Cardiac muscle cell (in vitro differentiated cells and primary cell): Measurements from ENCODE around the gene ASB1. TPM values are rescaled to one million over a fixed set of nuclear protein-coding genes. Genes with fewer than 3 reads are reported as not detected.
A peak's percentile ranks its signal among the peaks of the same experiment; 100 is the strongest.

Experiments
- DNase-seq, 2 donors: peaks; one replicate each; pipeline versions ENCODE4 v3.0.0 to v3.0.0-alpha.2; 2010 to 2017; ENCODE audit warnings: low read depth in 1 of 2, low spot score in 1 of 2
- H3K27ac ChIP-seq: fragments of 200-600 bp; sonication (generic); 2 replicates; pipeline ENCODE4 v1.5.1; 2016
- H3K27me3 ChIP-seq: fragments of 200-600 bp; sonication (generic); 2 replicates; pipeline ENCODE4 v1.6.0; 2016; ENCODE audit warnings: control low read depth
- H3K36me3 ChIP-seq: fragments of 200-600 bp; sonication (generic); 2 replicates; pipeline ENCODE4 v1.5.1; 2016; ENCODE audit warnings: control low read depth
- H3K4me1 ChIP-seq: fragments of 200-600 bp; sonication (generic); 2 replicates; pipeline ENCODE4 v1.8.1; 2017; ENCODE audit warnings: low read depth, mild to moderate bottlenecking, mixed run types
- H3K4me3 ChIP-seq: fragments of 200-600 bp; sonication (generic); 2 replicates; pipeline ENCODE4 v1.5.1; 2016; ENCODE audit warnings: mild to moderate bottlenecking
- H3K9me3 ChIP-seq: fragments of 200-600 bp; sonication (generic); 2 replicates; pipeline ENCODE4 v1.5.1; 2017; ENCODE audit warnings: low read depth, mild to moderate bottlenecking, control low read depth
- polyA plus RNA-seq: library from polyadenylated mRNA; unstranded; fragments of >200 nt; fragmentation: Nextera tagmentation; extraction: Ambion mirVana; gene quantifications from 2 replicates; pipeline ENCODE4 v1.2.1, GENCODE V29; 2016
- total RNA-seq: library from RNA; depleted of rRNA; stranded (reverse); fragments of >200 nt; gene quantifications from 2 replicates; pipeline ENCODE4 v1.2.3, GENCODE V29; 2016
- TF ChIP-seq, protein P1 (sequence below): IDR thresholded peaks from 2 replicates; pipeline ENCODE4 v1.5.1; 2012; ENCODE audit warnings: low read depth, mild to moderate bottlenecking, low read length

The ASB1 gene
- total and polyA plus RNA-seq, 2 experiments from 2014 or later = 16.7 TPM

DNA sequence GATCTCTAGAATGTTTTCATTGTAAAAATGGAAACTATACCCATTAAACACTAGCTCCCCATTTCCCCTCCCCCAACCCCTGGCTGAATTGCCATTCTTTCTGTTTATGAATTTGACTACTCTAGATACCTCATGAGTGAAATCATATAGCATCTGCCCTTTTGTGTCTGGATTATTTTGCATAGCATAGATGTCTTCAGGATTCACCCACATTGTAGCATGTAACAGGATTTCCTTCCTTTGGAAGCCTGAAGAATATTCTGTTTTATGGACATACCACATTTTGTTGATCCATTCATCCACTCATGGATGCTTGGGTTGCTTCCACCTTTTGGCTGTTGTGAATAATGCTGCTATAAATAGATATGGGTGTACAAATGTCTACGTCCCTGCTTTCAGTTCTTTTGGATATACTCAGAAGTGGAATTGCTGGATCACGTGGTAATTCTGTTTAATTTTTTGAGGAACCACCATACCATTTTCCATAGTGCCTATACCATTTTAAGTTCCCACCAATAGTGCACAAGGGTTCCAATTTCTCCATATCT lies 7.7 kb upstream of the ASB1 start:
- no peaks in the 10 kb centered on the region for H3K9me3 ChIP-seq
- TF ChIP-seq, protein P1, sequence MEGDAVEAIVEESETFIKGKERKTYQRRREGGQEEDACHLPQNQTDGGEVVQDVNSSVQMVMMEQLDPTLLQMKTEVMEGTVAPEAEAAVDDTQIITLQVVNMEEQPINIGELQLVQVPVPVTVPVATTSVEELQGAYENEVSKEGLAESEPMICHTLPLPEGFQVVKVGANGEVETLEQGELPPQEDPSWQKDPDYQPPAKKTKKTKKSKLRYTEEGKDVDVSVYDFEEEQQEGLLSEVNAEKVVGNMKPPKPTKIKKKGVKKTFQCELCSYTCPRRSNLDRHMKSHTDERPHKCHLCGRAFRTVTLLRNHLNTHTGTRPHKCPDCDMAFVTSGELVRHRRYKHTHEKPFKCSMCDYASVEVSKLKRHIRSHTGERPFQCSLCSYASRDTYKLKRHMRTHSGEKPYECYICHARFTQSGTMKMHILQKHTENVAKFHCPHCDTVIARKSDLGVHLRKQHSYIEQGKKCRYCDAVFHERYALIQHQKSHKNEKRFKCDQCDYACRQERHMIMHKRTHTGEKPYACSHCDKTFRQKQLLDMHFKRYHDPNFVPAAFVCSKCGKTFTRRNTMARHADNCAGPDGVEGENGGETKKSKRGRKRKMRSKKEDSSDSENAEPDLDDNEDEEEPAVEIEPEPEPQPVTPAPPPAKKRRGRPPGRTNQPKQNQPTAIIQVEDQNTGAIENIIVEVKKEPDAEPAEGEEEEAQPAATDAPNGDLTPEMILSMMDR = no peak
- H3K27ac ChIP-seq = no peak overlapping the region
- no peaks in the 10 kb centered on the region for H3K27me3 ChIP-seq
- no peak overlapping the region for H3K4me3 ChIP-seq
- H3K36me3 ChIP-seq = no peaks in the 10 kb centered on the region
- H3K4me1 ChIP-seq = peaks cover 10% of the 10 kb centered on the region
- no peak for DNase-seq

DNA sequence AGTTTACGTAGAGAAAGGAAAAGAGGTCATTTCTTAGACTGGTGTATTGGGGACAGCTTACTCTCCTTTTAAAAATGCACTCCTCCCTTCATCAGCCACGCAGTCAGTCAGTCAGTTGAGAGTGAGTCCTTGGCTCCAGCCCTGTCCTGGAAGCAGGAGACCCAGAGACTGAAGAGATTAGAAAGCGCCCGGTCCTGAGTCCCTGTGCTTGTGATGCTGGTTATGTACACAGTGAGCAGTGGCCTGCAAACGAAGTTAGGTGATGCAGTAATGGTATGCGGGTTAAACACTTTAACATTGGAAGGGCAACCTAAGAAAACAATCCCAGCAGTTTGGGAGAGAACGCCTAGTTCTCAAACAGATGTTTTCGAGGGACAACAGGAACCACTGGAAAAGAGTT lies 6.3 kb upstream of the ASB1 start:
- peaks cover 11% of the 10 kb centered on the region for H3K4me1 ChIP-seq
- no peaks in the 10 kb centered on the region for H3K27me3 ChIP-seq
- H3K9me3 ChIP-seq = no peaks in the 10 kb centered on the region
- no peaks in the 10 kb centered on the region for H3K36me3 ChIP-seq
- TF ChIP-seq, protein P1 = no peak
- no peak overlapping the region for H3K4me3 ChIP-seq
- DNase-seq = no peak
- peak overlapping the region; percentile 25 for H3K27ac ChIP-seq

DNA sequence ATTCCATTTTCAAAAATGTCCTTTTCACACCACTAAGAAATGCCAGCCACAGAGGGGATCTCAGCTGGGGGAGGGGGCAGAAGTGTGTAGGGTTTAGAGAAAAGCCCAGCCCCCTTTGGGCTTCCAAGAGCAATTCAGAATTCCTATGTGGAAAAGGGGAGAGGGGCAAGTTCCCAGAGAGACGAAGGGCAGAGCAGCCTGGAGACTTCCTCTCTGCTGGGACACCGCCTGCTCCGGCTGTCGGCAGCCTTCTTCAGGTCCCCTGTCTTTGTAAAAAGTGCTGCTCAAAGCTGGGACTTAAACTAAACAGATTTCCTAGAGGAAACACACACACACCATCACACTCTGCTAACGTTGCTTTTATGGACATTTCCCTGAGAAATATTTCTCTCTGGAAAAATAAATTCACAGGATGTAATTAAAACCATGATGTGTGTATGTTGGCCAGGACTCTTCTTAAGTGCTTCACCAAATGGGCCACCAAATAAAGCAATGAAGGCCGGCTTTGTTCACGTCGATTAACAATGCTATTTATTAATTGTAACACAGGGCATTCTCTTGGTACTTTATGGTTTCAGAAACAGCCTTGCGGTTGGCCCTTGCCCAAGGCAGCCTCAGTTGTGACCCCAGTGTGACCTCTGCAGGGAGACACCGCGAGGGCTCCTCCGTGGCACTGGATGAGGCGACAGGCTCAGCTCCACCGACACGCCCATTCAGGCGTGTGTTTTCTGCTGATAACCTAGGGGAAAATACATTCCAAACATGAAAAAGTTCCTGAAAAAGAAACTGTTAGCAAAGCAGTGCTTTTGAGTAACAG lies 5.6 kb upstream of the ASB1 start:
- Histone ChIP-seq H3K4me3 (no peak overlapping the region), H3K9me3 (no peaks in the 10 kb centered on the region), H3K36me3 (no peaks in the 10 kb centered on the region), H3K27me3 (no peaks in the 10 kb centered on the region), H3K27ac (peak overlapping the region; percentile 25), H3K4me1 (peaks cover 18% of the 10 kb centered on the region)
- peak in 1 of 2 donors; percentile 43 for DNase-seq
- TF ChIP-seq, protein P1 = no peak

DNA sequence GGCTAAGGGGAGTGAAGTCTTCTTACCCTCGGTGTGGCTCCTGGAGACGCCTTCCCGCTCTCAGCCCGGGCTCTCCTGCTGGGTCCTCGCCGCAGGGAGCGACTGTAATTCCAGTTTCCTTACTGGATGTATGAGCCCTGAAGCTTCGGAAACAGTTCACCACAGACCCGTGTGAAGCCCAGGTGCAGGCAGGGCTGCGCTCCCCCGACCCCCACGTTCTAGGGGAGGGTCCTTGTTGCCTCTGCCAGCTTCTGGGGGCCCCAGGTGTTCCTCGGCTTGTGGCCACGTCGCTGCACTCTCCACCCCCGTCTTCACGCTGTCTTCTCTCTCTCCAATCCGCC lies 5.1 kb upstream of the ASB1 start:
- H3K9me3 ChIP-seq = no peaks in the 10 kb centered on the region
- TF ChIP-seq, protein P1 = no peak
- H3K27me3 ChIP-seq = no peaks in the 10 kb centered on the region
- no peak overlapping the region for H3K4me3 ChIP-seq
- no peak for DNase-seq
- H3K36me3 ChIP-seq = no peaks in the 10 kb centered on the region
- H3K4me1 ChIP-seq = peaks cover 18% of the 10 kb centered on the region
- H3K27ac ChIP-seq = peak overlapping the region; percentile 25

DNA sequence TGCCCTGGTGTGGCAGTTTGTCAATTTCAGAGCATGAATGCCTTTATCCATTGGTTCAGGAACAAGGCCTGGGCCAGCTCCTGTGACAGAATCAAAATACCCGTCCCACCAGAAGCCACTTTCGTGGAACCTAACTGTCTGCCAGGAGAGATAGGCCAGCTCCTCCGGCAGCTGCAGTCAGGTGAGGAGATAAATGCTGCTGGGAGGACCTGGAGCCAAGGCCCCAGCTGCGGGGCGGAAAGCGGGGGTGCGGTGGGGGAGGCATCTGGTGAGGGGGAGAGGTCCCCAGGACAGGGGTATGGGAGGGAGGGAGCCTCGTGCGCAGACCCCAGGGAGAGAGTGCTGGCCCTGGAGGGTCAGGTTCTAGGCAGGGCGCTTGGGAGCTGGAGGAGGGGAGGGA lies 4.4 kb upstream of the ASB1 start:
- DNase-seq = no peak
- Histone ChIP-seq H3K36me3 (no peaks in the 10 kb centered on the region), H3K27ac (no peak overlapping the region), H3K27me3 (no peaks in the 10 kb centered on the region), H3K4me3 (no peak overlapping the region), H3K4me1 (peaks cover 18% of the 10 kb centered on the region), H3K9me3 (no peaks in the 10 kb centered on the region)
- TF ChIP-seq, protein P1 = no peak
